Pancreas (tissue), 10 donors: Measurements from ENCODE around the gene NECAP2. TPM values are rescaled to one million over a fixed set of nuclear protein-coding genes. Genes with fewer than 3 reads are reported as not detected.
"Not testable (repeated sequence)": the region's sequence is repeated elsewhere in the genome, so short reads cannot be mapped to it uniquely, and the experiment has no call there.

Source experiments
- ATAC-seq, 4 donors: fragments of 200-7000 bp; cut with Tn5 transposase; one replicate each; pipeline versions ENCODE4 v1.8.0 to v1.9.1; 2020; ENCODE audit warnings: mild to moderate bottlenecking in 4 of 4, moderate library complexity in 4 of 4
- DNase-seq, 6 donors: peaks; one replicate each; pipeline ENCODE4 v3.0.0-alpha.2; 2020
- FAIRE-seq: peaks from 2 replicates; lab custom pipeline; 2012; peaks lifted over from hg19 to GRCh38; lab: Jason Lieb, UNC
- H3K27ac ChIP-seq, 4 donors: fragments of 200-600 bp; sonication (generic); 1 replicate in 3 of 4; 2 replicates in 1 of 4; pipeline versions ENCODE4 v1.5.0 to v1.8.0; 2020
- H3K27me3 ChIP-seq, 4 donors: fragments of 200-600 bp; one replicate each; pipeline ENCODE4 v1.8.0; 2021
- H3K36me3 ChIP-seq, 3 donors: fragments of 200-600 bp; sonication (generic) in 1 of 3; one replicate each; pipeline versions ENCODE4 v1.5.0 to v1.8.0; 2020 to 2021
- H3K4me1 ChIP-seq, 3 donors: fragments of 200-600 bp; one replicate each; pipeline ENCODE4 v1.8.0; 2021
- H3K4me3 ChIP-seq, 4 donors: fragments of 200-600 bp; sonication (generic) in 2 of 4; one replicate each; pipeline versions ENCODE4 v1.5.0 to v1.8.0; 2020 to 2021
- H3K9me3 ChIP-seq, 4 donors: fragments of 200-600 bp; one replicate each; pipeline ENCODE4 v1.8.0; 2021
- CTCF ChIP-seq, 4 donors: fragments of 200-600 bp; sonication (generic) in 3 of 4; IDR thresholded peaks; one replicate each; pipeline versions ENCODE4 v1.5.0 to v1.8.0; 2021; ENCODE audit warnings: antibody characterized with exemption in 4 of 4
- WGBS, 2 donors: extraction: QIAGEN DNeasy Blood & Tissue Kit; methylation state at CpG; one replicate each; pipeline ENCODE4 v1.1.7; 2013; 5-methylcytosine and 5-hydroxymethylcytosine counted together
- intact Hi-C, 3 donors: fragments of 100-400 bp; cut with DNase I; formaldehyde crosslinking; loops; one replicate each; pipeline versions ENCODE4 v1.11.1 to v1.14.2; 2022
- polyA plus RNA-seq, 2 donors: library from polyadenylated mRNA; stranded (reverse); fragments of 200-250 nt; gene quantifications; one replicate each; pipeline ENCODE4 v1.2.3, GENCODE V29; 2013
- total RNA-seq, 6 donors: library from RNA; stranded (reverse); fragmentation: NEBNext Ultra II Directional in 4 of 6; extraction: Animal tissue kit (Norgen Biotek cat#: 25700) in 4 of 6; gene quantifications; one replicate each; pipeline versions ENCODE4 v1.2.1 to v1.2.4, GENCODE V29; 2021 to 2023
- donor health status: healthy with polysubstance abuse.
- donor health status: DM: no; HTN: no; CAD: no; lungs with moderate emphysema.
- donor health status: DM: no; HTN: no; CAD: no.
- donor health status: control.
- donor health status: control.
- donor health status: Bipolar disorder and iron deficiency.
- donor health status: DM: yes; HTN: yes; CAD: no.
- donor health status: DM: no; HTN: no; CAD: no.
- donor health status: DM: no; HTN: no; CAD: no.
- donor health status: DM: yes; HTN: yes; CAD: no.

Gene NECAP2
- total and polyA plus RNA-seq, 8 donors = 11.9 to 37.8 (median 16.6) TPM

DNA sequence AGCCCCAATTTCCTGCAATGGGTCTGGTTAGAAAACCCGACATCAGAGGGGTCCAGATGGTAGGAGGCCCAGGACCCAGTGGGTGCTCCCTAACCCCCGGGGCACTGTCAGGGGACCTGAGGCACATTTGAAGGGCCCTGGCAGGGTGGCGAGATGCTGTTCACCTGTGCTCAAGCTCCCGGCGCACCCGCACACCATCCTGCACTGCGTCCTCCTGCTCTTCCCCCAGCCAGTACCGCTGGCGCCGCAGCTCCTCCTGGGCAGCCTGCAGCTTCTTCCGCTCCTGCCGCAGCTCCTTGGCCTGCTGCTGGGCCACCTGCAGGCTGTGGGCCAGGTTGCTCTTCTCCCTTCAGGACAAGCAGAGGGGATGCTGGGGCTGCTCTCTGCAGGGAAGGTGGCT is 37.6 kb downstream of the NECAP2 start:
- H3K4me3 ChIP-seq = no peak overlapping the region
- H3K9me3 ChIP-seq = no peaks in the 10 kb centered on the region
- no peak overlapping the region for H3K27ac ChIP-seq
- peaks cover 0 to 19% (median 5%) of the 10 kb centered on the region in 3 donors for H3K36me3 ChIP-seq
- TF ChIP-seq CTCF (IDR thresholded peaks at IDR 0.05) = no peak
- intact Hi-C loops = no loop called here
- ATAC-seq = no peak
- no peak for FAIRE-seq
- H3K27me3 ChIP-seq = no peaks in the 10 kb centered on the region
- 93 to 97% methylated on average over 8 to 12 of the region's 12 CpGs for WGBS, 2 donors
- DNase-seq = peak in 1 of 6 donors; percentile 35
- H3K4me1 ChIP-seq = no peaks in the 10 kb centered on the region

DNA sequence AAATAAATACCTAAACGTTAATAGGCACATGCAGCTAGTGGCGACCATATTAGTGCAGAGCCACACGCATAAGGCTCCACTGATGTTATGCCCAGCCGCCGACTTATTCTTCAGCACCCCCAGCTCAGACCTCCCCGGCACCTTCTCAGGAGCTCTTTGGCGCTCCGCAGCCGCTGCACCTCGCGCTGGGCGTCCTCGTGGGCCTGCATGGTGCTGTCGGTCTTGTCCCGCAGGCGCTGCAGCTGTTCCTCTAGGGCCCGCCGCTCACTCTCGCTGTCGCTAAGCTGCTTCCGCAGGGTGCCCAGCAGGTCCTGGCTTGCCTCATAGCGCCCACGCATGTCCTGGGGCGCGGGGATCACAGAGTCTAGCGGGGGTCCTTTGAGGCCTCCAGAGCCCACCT is 42.6 kb downstream of the NECAP2 start:
- H3K27ac ChIP-seq, FAIRE-seq, H3K36me3 ChIP-seq, DNase-seq, H3K27me3 ChIP-seq, H3K9me3 ChIP-seq, intact Hi-C loops, H3K4me1 ChIP-seq, H3K4me3 ChIP-seq, ATAC-seq: not testable (repeated sequence)
- 97 to 98% methylated on average over 26 of the region's 26 CpGs for WGBS, 2 donors

GRCh38 chr1:16483639-16484500 is 43.3 kb downstream of the NECAP2 start:
- intact Hi-C loops, H3K4me3 ChIP-seq, FAIRE-seq, DNase-seq, H3K36me3 ChIP-seq, H3K27ac ChIP-seq, H3K9me3 ChIP-seq, H3K27me3 ChIP-seq, H3K4me1 ChIP-seq, ATAC-seq: not testable (repeated sequence)
- 89 to 91% methylated on average over 41 to 45 of the region's 45 CpGs for WGBS, 2 donors

- no peak for ATAC-seq
- Histone ChIP-seq H3K27ac (no peak overlapping the region), H3K27me3 (no peaks in the 10 kb centered on the region), H3K9me3 (no peaks in the 10 kb centered on the region), H3K4me3 (no peak overlapping the region), H3K36me3 (peaks cover 0 to 7% (median 0%) of the 10 kb centered on the region in 3 donors), H3K4me1 (no peaks in the 10 kb centered on the region)
- no peak for DNase-seq
- no peak for FAIRE-seq
- intact Hi-C loops = no loop called here
- no peak for TF ChIP-seq CTCF (IDR thresholded peaks at IDR 0.05)
- WGBS, 2 donors = 88 to 91% methylated on average over 8 of the region's 8 CpGs
These were observed 43.9 kb downstream of the NECAP2 start for GRCh38 chr1:16484501-16484835.

GRCh38 chr1:16484931-16485330 is 44.4 kb downstream of the NECAP2 start:
- H3K4me3 ChIP-seq = no peak overlapping the region
- no peaks in the 10 kb centered on the region for H3K9me3 ChIP-seq
- no peak for TF ChIP-seq CTCF (IDR thresholded peaks at IDR 0.05)
- FAIRE-seq = no peak
- intact Hi-C loops = no loop called here
- H3K4me1 ChIP-seq = no peaks in the 10 kb centered on the region
- peaks cover 0 to 7% (median 0%) of the 10 kb centered on the region in 3 donors for H3K36me3 ChIP-seq
- no peak overlapping the region for H3K27ac ChIP-seq
- DNase-seq = no peak
- 81 to 87% methylated on average over 6 of the region's 6 CpGs for WGBS, 2 donors
- H3K27me3 ChIP-seq = no peaks in the 10 kb centered on the region
- no peak for ATAC-seq

DNA sequence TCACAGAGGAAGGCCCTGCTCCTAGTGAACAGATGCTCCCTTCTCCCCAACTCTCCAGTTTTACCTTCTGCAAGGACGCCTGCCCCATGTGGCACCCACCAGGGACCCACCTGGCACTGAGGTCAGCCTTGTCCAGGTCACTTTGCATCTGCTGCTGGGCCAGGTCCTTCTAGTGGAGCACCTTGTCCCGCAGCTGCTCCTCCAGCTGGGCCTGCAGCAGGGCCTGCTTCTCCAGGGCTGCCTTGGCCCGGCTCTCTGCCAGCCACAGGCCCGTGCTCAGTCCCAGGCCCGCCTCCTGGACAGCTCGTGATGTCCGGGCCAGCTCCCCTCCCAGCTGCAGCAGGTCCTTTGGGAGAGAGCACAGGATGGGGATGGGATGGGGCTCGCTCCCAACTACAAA is 45.8 kb downstream of the NECAP2 start:
- H3K4me1 ChIP-seq, intact Hi-C loops, H3K27me3 ChIP-seq, H3K36me3 ChIP-seq, H3K4me3 ChIP-seq, FAIRE-seq, H3K27ac ChIP-seq, H3K9me3 ChIP-seq: not testable (repeated sequence)
- DNase-seq (peak in 3 of 6 donors; percentile 30 to 80 (median 51)), ATAC-seq (peak in 3 of 4 donors; percentile 27 to 83 (median 78))
- 88 to 90% methylated on average over 7 to 8 of the region's 8 CpGs for WGBS, 2 donors

DNA sequence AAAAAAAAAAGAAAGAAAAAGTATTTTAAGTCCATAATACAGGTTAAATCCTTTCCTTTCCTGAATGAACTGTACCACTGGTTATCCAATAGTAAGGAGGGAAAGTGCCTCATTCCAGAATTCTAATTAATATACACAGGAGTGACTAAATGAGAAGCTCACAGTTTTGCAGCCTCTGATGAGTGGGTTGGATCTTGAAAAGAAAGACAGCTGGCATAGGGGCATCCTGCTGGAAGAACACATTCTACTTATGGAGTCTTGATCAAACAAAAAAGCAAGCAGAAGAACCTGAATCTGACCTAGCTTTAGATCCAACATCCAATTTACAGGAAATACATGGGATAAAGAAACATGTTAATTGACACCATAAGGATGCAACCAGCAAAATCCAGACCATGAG is 46.5 kb downstream of the NECAP2 start:
- H3K9me3 ChIP-seq, FAIRE-seq, H3K27ac ChIP-seq, H3K4me1 ChIP-seq, intact Hi-C loops, H3K36me3 ChIP-seq, DNase-seq, ATAC-seq, H3K4me3 ChIP-seq, H3K27me3 ChIP-seq: not testable (repeated sequence)

DNA sequence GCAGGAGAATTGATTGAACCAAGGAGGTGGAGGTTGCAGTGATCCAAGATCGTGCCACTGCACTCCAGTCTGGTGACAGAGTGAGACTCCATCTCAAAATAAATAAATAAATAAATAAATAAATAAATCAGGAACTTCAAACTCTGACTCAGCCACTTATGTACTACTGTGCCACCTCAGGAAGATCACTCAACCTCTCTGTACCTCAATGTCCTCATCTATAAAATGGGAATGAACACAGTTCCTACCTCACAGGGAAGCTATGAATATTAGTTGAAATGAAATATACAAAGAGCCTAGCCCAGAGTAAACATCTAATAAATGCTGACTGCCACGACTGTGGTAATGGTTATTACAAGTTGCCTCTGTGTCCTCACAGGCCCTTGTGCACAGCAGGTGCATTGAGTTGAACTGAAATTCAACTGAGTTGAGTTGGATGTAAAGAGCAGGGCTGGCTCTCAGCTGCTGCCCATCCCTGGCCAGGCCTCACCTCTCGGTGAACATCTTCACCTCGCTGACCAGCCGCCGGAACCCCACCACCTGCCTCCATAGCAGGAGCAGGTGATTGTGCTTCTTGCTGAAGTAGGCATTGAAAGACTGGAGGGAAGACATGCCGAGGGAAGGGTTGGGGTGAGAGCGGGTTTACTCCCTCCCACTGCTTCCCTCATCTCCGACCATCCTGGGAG is 48.8 kb downstream of the NECAP2 start:
- FAIRE-seq, DNase-seq, H3K4me3 ChIP-seq, H3K27me3 ChIP-seq, H3K27ac ChIP-seq, H3K4me1 ChIP-seq, H3K9me3 ChIP-seq, ATAC-seq, H3K36me3 ChIP-seq, intact Hi-C loops: not testable (repeated sequence)
- WGBS, 2 donors = 89 to 92% methylated on average over 9 of the region's 9 CpGs
